HG02938 (cell line): ENCODE measurements around the gene HYLS1.

Experiments
- ATAC-seq: cut with Tn5 transposase; IDR thresholded peaks from one replicate; pipeline ENCODE4 v1.9.1; 2021; ENCODE audit warnings: mild to moderate bottlenecking, moderate library complexity; ENCODE audit not compliant: unreplicated experiment

The HYLS1 gene

DNA sequence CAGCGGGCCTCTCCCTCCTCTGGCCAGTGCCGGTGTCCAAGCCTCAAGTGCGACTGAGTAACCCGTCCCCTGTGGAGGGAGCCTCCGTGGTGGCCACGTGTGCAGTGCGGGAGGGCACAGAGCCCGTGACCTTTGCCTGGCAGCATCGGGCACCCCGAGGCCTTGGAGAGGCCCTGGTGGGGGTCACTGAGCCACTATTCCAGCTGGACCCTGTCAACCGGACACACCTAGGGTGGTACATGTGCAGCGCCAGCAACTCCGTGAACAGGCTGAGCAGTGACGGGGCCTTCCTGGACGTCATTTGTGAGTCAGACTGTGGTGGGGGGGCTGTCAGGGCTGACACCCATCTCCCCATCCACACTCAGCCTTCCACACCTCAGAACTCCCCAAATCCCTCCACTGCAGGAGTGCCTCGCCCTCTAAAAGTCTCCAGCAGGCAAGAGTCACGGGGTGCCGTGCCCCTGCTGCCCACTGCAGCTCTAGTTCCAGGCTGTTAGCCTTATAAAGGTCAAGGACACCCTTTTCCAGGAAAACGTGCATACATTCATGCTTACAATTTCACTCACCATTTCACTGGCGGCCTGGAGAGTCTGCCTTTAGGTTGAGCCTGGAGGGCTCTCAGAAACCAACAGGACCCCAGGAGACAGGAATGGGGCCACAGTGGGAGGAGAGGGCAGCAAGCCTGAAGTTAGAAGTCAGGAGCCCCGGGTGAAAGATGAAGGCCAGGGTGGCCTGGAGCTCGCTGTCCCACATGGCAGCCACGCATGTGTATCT is 61.0 kb downstream of the HYLS1 start:
- ATAC-seq = no peak

DNA sequence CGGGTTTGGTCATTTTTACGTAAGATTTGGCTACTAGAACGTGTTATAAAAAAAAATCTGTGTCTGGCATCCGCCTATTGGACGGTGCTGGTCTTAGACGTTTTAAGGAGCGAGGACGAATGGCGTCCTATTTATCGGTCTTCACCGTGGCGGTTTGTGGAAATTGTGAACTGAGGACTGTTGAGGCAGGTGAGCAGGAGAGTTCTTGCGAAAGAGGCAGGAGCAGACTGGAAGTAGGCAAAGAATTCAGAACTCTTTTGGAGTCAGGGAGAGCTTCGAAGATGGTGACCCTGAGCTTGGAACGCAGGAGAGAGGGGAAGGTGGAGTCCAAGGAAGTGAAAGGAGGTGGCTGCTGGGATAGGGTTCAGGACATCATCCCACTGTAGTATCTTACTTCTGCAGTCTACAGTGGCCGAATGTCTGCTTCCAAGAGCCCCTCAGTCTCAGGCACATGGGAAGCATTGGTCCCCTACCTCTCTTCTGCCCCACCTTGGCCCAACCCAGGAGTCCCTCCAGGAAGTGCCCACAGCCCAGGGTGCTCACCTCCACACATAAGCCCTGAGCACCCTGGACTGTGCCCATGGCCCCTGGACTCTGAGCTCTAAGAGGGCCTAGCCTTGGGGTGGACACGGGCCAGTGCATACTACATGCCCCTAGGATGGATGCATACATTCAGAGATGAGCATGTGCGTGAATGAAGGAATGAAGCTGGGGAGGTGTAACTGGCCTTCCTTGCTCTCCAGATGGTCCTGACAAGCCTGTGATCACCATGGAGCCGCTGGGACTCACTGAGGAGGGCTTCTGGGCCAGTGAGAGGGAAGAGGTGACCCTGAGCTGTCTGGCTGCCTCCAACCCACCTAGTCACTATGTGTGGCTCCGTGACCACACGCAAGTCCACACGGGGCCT is 62.1 kb downstream of the HYLS1 start:
- no peak for ATAC-seq

DNA sequence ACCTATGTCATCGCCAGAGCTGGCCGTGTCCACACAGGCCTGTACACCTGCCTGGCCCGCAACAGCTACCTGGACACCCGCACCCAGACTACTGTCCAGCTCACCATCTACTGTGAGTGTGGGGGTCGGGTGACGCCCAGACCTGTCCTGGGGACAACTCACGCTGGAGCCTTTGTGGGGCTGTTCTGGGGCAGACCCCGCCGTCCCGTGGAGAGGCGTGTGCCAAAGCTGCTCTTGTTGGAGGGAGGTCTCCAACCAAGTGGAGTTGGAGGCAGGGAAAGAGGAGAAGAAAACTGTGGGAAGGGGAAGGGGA is 62.7 kb downstream of the HYLS1 start:
- no peak for ATAC-seq
